Lower lobe of right lung (tissue), 2 donors: Measurements from ENCODE around the gene WDFY2. TPM values are rescaled to one million over a fixed set of nuclear protein-coding genes. Genes with fewer than 3 reads are reported as not detected.

ENCODE experiments used
- ATAC-seq, 2 donors: fragments of 200-7000 bp; cut with Tn5 transposase; one replicate each; pipeline ENCODE4 v1.9.1; 2020 to 2022; ENCODE audit warnings: mild to moderate bottlenecking in 2 of 2, moderate library complexity in 2 of 2
- DNase-seq: peaks from one replicate; pipeline ENCODE4 v3.0.0-alpha.2; 2020
- H3K27ac ChIP-seq: fragments of 200-600 bp; one replicate; pipeline ENCODE4 v1.8.0; 2022
- H3K27me3 ChIP-seq: fragments of 200-600 bp; one replicate; pipeline ENCODE4 v1.8.0; 2022; ENCODE audit warnings: low read depth
- H3K36me3 ChIP-seq: fragments of 200-600 bp; one replicate; pipeline ENCODE4 v1.8.0; 2022; ENCODE audit warnings: mild to moderate bottlenecking
- H3K4me1 ChIP-seq: fragments of 200-600 bp; one replicate; pipeline ENCODE4 v1.8.0; 2022
- H3K4me3 ChIP-seq: fragments of 200-600 bp; one replicate; pipeline ENCODE4 v1.8.0; 2022; ENCODE audit warnings: mild to moderate bottlenecking
- H3K9me3 ChIP-seq: fragments of 200-600 bp; one replicate; pipeline ENCODE4 v1.8.0; 2022
- intact Hi-C: fragments of 100-400 bp; cut with DNase I; formaldehyde crosslinking; loops from one replicate; pipeline ENCODE4 v1.11.0; 2022
- total RNA-seq: library from RNA; stranded (reverse); fragmentation: NEBNext Ultra II Directional; extraction: Animal tissue kit (Norgen Biotek cat#: 25700); gene quantifications from one replicate; pipeline ENCODE4 v1.2.1, GENCODE V29; 2021
- TF ChIP-seq, protein P1 (sequence below): fragments of 200-600 bp; IDR thresholded peaks from one replicate; pipeline ENCODE4 v1.8.0; 2022; ENCODE audit warnings: antibody characterized with exemption, mild to moderate bottlenecking
- donor health status: DM: no; HTN: yes; CAD: no; lungs with severe emphysema.

WDFY2 gene
- total RNA-seq, 1 donor from 2014 or later = 16.6 TPM

DNA sequence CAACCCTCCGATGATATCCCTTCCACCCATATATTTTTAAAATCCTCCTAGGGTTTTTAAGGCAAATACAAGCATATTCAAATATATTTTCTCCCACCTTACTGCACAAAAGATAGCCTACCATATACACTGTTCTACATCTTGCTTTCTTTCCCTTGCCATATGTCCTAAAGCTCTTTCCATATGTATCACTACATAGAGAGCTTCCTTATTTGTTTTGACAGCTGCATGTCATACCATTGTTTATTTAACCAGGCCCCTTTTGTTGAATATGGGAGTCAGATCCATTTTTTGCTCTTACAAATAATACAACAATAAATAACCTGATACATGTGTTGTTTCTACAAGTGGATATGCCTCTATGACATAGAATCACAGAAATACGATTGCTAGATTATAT is 32.8 kb upstream of the WDFY2 start:
- H3K27ac ChIP-seq = no peak overlapping the region
- no peak for ATAC-seq
- no peak for DNase-seq
- no peaks in the 10 kb centered on the region for H3K27me3 ChIP-seq
- no peaks in the 10 kb centered on the region for H3K9me3 ChIP-seq
- peaks cover 4% of the 10 kb centered on the region for H3K4me1 ChIP-seq
- TF ChIP-seq, protein P1, sequence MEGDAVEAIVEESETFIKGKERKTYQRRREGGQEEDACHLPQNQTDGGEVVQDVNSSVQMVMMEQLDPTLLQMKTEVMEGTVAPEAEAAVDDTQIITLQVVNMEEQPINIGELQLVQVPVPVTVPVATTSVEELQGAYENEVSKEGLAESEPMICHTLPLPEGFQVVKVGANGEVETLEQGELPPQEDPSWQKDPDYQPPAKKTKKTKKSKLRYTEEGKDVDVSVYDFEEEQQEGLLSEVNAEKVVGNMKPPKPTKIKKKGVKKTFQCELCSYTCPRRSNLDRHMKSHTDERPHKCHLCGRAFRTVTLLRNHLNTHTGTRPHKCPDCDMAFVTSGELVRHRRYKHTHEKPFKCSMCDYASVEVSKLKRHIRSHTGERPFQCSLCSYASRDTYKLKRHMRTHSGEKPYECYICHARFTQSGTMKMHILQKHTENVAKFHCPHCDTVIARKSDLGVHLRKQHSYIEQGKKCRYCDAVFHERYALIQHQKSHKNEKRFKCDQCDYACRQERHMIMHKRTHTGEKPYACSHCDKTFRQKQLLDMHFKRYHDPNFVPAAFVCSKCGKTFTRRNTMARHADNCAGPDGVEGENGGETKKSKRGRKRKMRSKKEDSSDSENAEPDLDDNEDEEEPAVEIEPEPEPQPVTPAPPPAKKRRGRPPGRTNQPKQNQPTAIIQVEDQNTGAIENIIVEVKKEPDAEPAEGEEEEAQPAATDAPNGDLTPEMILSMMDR = no peak
- intact Hi-C loops = no loop called here
- no peak overlapping the region for H3K4me3 ChIP-seq
- H3K36me3 ChIP-seq = no peaks in the 10 kb centered on the region

DNA sequence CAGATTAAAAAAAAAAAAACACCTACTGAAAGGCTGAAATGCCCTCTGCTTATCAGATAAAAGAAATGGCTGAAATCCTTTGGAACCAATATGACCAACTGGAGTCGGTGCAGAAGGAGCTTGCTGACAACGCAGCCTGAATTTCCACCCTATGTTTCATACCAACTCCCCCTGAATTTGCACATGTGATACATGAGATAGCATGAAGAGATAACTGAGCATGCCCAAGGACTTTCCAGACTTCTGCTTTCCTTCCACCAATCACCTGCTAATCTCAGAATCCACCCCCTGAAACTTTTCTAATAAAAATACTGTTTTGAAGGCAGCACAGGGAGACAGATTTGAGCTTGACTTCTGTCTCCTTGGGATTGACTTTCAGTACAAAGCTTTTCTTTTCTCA is 32.2 kb upstream of the WDFY2 start:
- Histone ChIP-seq H3K4me1 (peaks cover 7% of the 10 kb centered on the region), H3K4me3 (no peak overlapping the region), H3K27me3 (no peaks in the 10 kb centered on the region), H3K9me3 (no peaks in the 10 kb centered on the region), H3K36me3 (no peaks in the 10 kb centered on the region), H3K27ac (no peak overlapping the region)
- TF ChIP-seq, protein P1 = no peak
- ATAC-seq (no peak), DNase-seq (no peak)
- intact Hi-C loops = no loop called here

DNA sequence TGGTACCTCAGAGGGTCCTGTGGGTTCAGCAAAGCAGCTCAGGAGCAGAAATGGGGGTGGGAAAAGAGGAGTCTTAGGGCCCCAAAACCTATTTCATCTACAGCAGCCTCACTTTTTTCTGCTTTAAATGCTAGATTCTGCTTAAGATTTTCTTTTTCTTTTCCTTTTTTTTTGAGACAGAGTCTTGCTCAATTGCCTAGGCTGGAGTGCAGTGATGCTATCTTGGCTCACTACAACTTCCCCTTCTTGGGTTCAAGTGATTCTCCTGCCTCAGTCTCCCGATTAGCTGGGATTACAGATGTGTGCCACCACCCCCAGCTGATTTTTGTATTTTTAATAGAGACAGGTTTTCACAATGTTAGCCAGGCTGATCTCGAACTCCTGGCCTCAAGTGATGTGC is 30.7 kb upstream of the WDFY2 start:
- peaks cover 15% of the 10 kb centered on the region for H3K4me1 ChIP-seq
- DNase-seq = no peak
- H3K9me3 ChIP-seq = no peaks in the 10 kb centered on the region
- H3K27ac ChIP-seq = no peak overlapping the region
- ATAC-seq = no peak
- H3K4me3 ChIP-seq = no peak overlapping the region
- intact Hi-C loops = no loop called here
- no peaks in the 10 kb centered on the region for H3K27me3 ChIP-seq
- no peaks in the 10 kb centered on the region for H3K36me3 ChIP-seq
- TF ChIP-seq, protein P1 = no peak

DNA sequence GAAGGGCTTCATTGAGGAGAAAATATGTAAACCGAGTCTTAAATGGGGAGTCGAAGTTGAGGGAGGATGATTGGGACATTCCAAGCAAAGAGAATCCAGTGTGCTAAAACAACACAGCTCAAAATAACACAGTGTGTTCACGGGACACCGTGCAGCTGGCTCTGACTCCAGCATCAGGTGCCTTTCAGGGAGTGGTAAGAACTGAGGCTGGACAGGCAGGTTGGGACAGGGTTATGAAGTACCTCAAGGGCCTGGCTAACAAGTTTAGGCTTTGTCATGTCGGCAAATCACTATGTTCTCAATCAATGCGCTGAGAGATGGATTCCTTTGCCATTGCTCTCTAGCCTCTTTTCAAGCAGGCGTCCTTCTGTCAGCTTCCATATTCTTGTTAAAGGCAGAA is 27.5 kb upstream of the WDFY2 start:
- Histone ChIP-seq H3K27ac (no peak overlapping the region), H3K4me3 (no peak overlapping the region), H3K27me3 (no peaks in the 10 kb centered on the region), H3K36me3 (no peaks in the 10 kb centered on the region), H3K9me3 (no peaks in the 10 kb centered on the region), H3K4me1 (peaks cover 15% of the 10 kb centered on the region)
- ATAC-seq (peak; percentile 35 to 59), DNase-seq (no peak)
- TF ChIP-seq, protein P1 = no peak
- intact Hi-C loops = no loop called here

DNA sequence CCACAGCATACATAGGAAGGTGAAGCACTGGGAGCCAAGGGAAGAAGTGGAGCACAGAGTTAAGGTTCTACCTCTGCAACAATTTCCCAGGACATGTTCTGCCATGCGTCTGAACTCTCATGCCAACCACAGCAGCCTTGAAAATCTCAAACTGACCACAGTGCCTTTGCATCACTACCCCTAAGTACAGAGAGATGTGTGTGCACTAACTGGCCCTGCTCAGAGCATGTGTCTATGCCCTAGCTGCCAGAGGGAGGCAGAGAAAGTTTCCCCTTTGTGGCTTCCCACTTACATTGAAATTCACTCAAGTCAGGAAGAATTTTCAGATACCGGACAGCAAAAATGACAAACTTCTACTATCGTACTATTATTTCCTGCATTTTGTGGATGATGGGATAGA is 26.8 kb upstream of the WDFY2 start:
- H3K4me1 ChIP-seq = peaks cover 15% of the 10 kb centered on the region
- no peak overlapping the region for H3K27ac ChIP-seq
- ATAC-seq = peak in 1 of 2 donors; percentile 40
- TF ChIP-seq, protein P1 = no peak
- no peaks in the 10 kb centered on the region for H3K36me3 ChIP-seq
- no peaks in the 10 kb centered on the region for H3K27me3 ChIP-seq
- no peak for DNase-seq
- H3K9me3 ChIP-seq = no peaks in the 10 kb centered on the region
- intact Hi-C loops = no loop called here
- H3K4me3 ChIP-seq = no peak overlapping the region
